BE2C (cell line): ENCODE measurements around the gene LILRB5.
"Not testable (repeated sequence)": the region's sequence is repeated elsewhere in the genome, so short reads cannot be mapped to it uniquely, and the experiment has no call there.

Experiments used
- DNase-seq: peaks from one replicate; pipeline ENCODE4 v3.0.0-alpha.2; 2020
- H3K27me3 ChIP-seq: fragments of 250-450 bp; sonication (Bioruptor Pico); 2 replicates; pipeline ENCODE4 v1.5.1; 2020; ENCODE audit warnings: mild to moderate bottlenecking
- H3K36me3 ChIP-seq: fragments of 250-450 bp; sonication (Bioruptor Pico); 2 replicates; pipeline ENCODE4 v1.5.1; 2020; ENCODE audit warnings: mild to moderate bottlenecking
- H3K4me1 ChIP-seq: fragments of 250-450 bp; sonication (Bioruptor Pico); 2 replicates; pipeline ENCODE4 v1.5.1; 2020
- H3K4me3 ChIP-seq: 2 replicates; pipeline ENCODE4 v1.5.1; 2011; ENCODE audit warnings: low read depth, low read length
- H3K9me3 ChIP-seq: fragments of 250-450 bp; sonication (Bioruptor Pico); 2 replicates; pipeline ENCODE4 v1.5.1; 2020
- CTCF ChIP-seq: IDR thresholded peaks from 2 replicates; pipeline ENCODE4 v1.5.1; 2012; ENCODE audit warnings: mild to moderate bottlenecking, low read depth, low read length

The LILRB5 gene

GRCh38 chr19:54281007-54281728 is 24.1 kb upstream of the LILRB5 start, which contains the start of gene LILRB2:
TSS of gene LILRB2 (minus strand) at chr19:54281110. CDS start at chr19:54280496, 614 bp downstream.
- no peaks in the 10 kb centered on the region for H3K9me3 ChIP-seq
- no peaks in the 10 kb centered on the region for H3K36me3 ChIP-seq
- TF ChIP-seq CTCF = no peak
- no peaks in the 10 kb centered on the region for H3K4me1 ChIP-seq
- no peak within 1 kb of the TSS for H3K4me3 ChIP-seq
- DNase-seq = no peak
- peaks cover 43% of the 10 kb centered on the region for H3K27me3 ChIP-seq

- not testable (repeated sequence) for DNase-seq, H3K36me3 ChIP-seq, H3K4me3 ChIP-seq, H3K4me1 ChIP-seq, H3K9me3 ChIP-seq
- peaks cover 43% of the 10 kb centered on the region for H3K27me3 ChIP-seq
Observed at GRCh38 chr19:54280441-54280840, 23.4 kb upstream of the LILRB5 start.

GRCh38 chr19:54280025-54280424 is 23.0 kb upstream of the LILRB5 start:
- H3K36me3 ChIP-seq, DNase-seq, H3K4me1 ChIP-seq, H3K4me3 ChIP-seq, H3K9me3 ChIP-seq: not testable (repeated sequence)
- peaks cover 43% of the 10 kb centered on the region for H3K27me3 ChIP-seq

GRCh38 chr19:54279406-54279962 is 22.4 kb upstream of the LILRB5 start:
- H3K9me3 ChIP-seq = no peaks in the 10 kb centered on the region
- H3K36me3 ChIP-seq = no peaks in the 10 kb centered on the region
- H3K27me3 ChIP-seq = peaks cover 44% of the 10 kb centered on the region
- no peak overlapping the region for H3K4me3 ChIP-seq
- no peaks in the 10 kb centered on the region for H3K4me1 ChIP-seq
- no peak for DNase-seq
- TF ChIP-seq CTCF = no peak

- H3K4me1 ChIP-seq, H3K9me3 ChIP-seq, DNase-seq, H3K4me3 ChIP-seq, H3K36me3 ChIP-seq: not testable (repeated sequence)
- peaks cover 46% of the 10 kb centered on the region for H3K27me3 ChIP-seq
Observed at GRCh38 chr19:54278571-54279195, 21.6 kb upstream of the LILRB5 start.

- H3K9me3 ChIP-seq, H3K36me3 ChIP-seq: not testable (repeated sequence)
- H3K27me3 ChIP-seq = peaks cover 46% of the 10 kb centered on the region
Observed at GRCh38 chr19:54278056-54278455, 21.0 kb upstream of the LILRB5 start.

GRCh38 chr19:54277111-54277615 is 20.1 kb upstream of the LILRB5 start:
- H3K9me3 ChIP-seq, H3K36me3 ChIP-seq, H3K4me3 ChIP-seq, DNase-seq, H3K4me1 ChIP-seq: not testable (repeated sequence)
- H3K27me3 ChIP-seq = peaks cover 40% of the 10 kb centered on the region

More at GRCh38 chr19:54278056-54278455, 21.0 kb upstream of the LILRB5 start:
- H3K4me3 ChIP-seq, H3K4me1 ChIP-seq, DNase-seq: not testable (repeated sequence)

- no peak for DNase-seq
- Histone ChIP-seq H3K4me1 (no peaks in the 10 kb centered on the region), H3K36me3 (no peaks in the 10 kb centered on the region), H3K27me3 (peaks cover 35% of the 10 kb centered on the region), H3K4me3 (no peak overlapping the region), H3K9me3 (no peaks in the 10 kb centered on the region)
- no peak for TF ChIP-seq CTCF
Observed at GRCh38 chr19:54275951-54276350, 18.9 kb upstream of the LILRB5 start.

- H3K4me3 ChIP-seq, H3K9me3 ChIP-seq, DNase-seq, H3K36me3 ChIP-seq, H3K4me1 ChIP-seq: not testable (repeated sequence)
- peaks cover 36% of the 10 kb centered on the region for H3K27me3 ChIP-seq
Observed at GRCh38 chr19:54274516-54274915, 17.4 kb upstream of the LILRB5 start.
